Erythroblast (primary cell): ENCODE data around the gene NDUFC1.

Experiments
- GATA1 ChIP-seq: IDR thresholded peaks from 2 replicates; pipeline ENCODE4 v1.6.1; 2011; ENCODE audit warnings: low read depth, mild to moderate bottlenecking, control low read depth, low read length, moderate library complexity
- POLR2A ChIP-seq: IDR thresholded peaks from 2 replicates; pipeline ENCODE4 v1.6.1; 2011; ENCODE audit warnings: mild to moderate bottlenecking, low read length

DNA sequence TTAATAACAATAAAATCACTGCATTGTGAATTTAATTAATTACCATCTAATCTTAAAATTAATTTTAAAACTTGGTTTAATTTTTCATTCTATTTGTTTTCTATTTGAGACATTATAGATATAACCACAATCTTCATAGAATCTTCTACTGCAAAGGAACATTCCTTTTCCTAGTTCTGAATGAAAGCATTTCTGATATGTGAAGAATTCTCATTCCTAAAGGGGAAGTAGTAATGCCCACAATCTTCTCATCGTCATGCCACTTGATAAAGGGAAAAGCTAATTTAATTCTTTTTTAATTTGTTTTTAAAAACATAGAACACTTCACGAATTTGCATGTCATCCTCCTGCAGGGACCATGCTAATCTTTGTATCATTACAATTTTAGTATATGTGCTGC, 45.9 kb downstream of the NDUFC1 start:
- TF ChIP-seq POLR2A (no peak), GATA1 (no peak)
